Osteoblast (primary cell): ENCODE data around the gene CD300A. TPM values are rescaled to one million over a fixed set of nuclear protein-coding genes. Genes with fewer than 3 reads are reported as not detected.

Experiments
- DNase-seq: peaks from one replicate; pipeline ENCODE4 v3.0.0; 2011; ENCODE audit warnings: low spot score, mixed read lengths; ENCODE audit not compliant: insufficient read length; ENCODE audit errors: missing footprints
- H2AFZ ChIP-seq: 2 replicates; pipeline ENCODE4 v1.6.0; 2011; ENCODE audit warnings: mild to moderate bottlenecking, low read length
- H3K27ac ChIP-seq: 2 replicates; pipeline ENCODE4 v1.5.1; 2011; ENCODE audit warnings: mild to moderate bottlenecking, low read depth, low read length, moderate library complexity
- H3K27me3 ChIP-seq: 2 replicates; pipeline ENCODE4 v1.6.0; 2012; ENCODE audit warnings: mild to moderate bottlenecking, control low read depth, inconsistent platforms, low read length, moderate library complexity; ENCODE audit not compliant: insufficient read depth
- H3K36me3 ChIP-seq: 2 replicates; pipeline ENCODE4 v1.5.1; 2011; ENCODE audit warnings: mild to moderate bottlenecking, low read length, control low read depth, moderate library complexity; ENCODE audit not compliant: insufficient read depth
- H3K4me1 ChIP-seq: 2 replicates; pipeline ENCODE4 v1.5.1; 2011; ENCODE audit warnings: mild to moderate bottlenecking, low read length, control low read depth, moderate library complexity; ENCODE audit not compliant: insufficient read depth
- H3K4me2 ChIP-seq: 2 replicates; pipeline ENCODE4 v1.6.0; 2011; ENCODE audit warnings: mild to moderate bottlenecking, low read length; ENCODE audit not compliant: insufficient read depth
- H3K4me3 ChIP-seq: fragments of 200-600 bp; sonication (generic); 3 replicates; pipeline ENCODE4 v1.5.1; 2012; ENCODE audit warnings: mild to moderate bottlenecking, low read length, inconsistent platforms; ENCODE audit not compliant: insufficient read depth
- H3K79me2 ChIP-seq: 2 replicates; pipeline ENCODE4 v1.6.0; 2012; ENCODE audit warnings: mild to moderate bottlenecking, low read length, control low read depth, inconsistent platforms; ENCODE audit not compliant: insufficient read depth
- H3K9me3 ChIP-seq: 2 replicates; pipeline ENCODE4 v1.5.1; 2011; ENCODE audit warnings: low read depth, low read length, control low read depth
- H4K20me1 ChIP-seq: 2 replicates; pipeline ENCODE4 v1.6.0; 2012; ENCODE audit warnings: mild to moderate bottlenecking, low read length, control low read depth; ENCODE audit not compliant: insufficient read depth
- total RNA-seq: library from RNA; depleted of rRNA; stranded (reverse); fragments of >200 nt; gene quantifications from 2 replicates; pipeline ENCODE4 v1.2.3, GENCODE V29; 2012
- TF ChIP-seq, protein P1 (sequence below): IDR thresholded peaks from 2 replicates; pipeline ENCODE4 v1.5.1; 2011; ENCODE audit warnings: mild to moderate bottlenecking, low read depth, low read length, moderate library complexity; ENCODE audit errors: extremely low read depth

Gene CD300A
- total RNA-seq, 1 donor = not detected

DNA sequence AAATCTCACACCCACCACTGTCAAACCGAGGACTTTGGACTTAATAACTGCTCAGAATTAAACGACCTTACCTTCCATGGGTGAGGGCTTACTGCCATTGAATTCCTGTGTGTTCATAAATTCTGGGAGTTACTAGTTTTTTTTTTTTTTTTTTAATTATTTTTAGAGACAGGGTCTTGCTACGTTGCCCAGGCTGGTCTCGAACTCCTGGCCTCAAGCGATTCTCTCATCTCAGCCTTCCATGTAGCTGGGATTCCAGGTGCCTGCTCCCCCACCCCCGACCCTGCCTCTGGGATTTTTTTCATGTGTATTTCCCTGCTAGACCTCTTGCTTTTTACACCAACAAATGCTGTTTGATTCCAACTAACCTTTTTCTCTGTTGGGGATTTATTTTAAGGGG, 14.9 kb upstream of the CD300A start:
- H2AFZ ChIP-seq = no peak overlapping the region
- no peaks in the 10 kb centered on the region for H4K20me1 ChIP-seq
- H3K4me1 ChIP-seq = peaks cover 4% of the 10 kb centered on the region
- H3K27ac ChIP-seq = no peak overlapping the region
- H3K79me2 ChIP-seq = no peaks in the 10 kb centered on the region
- H3K4me2 ChIP-seq = no peak overlapping the region
- no peaks in the 10 kb centered on the region for H3K36me3 ChIP-seq
- peaks cover 10% of the 10 kb centered on the region for H3K27me3 ChIP-seq
- TF ChIP-seq, protein P1, sequence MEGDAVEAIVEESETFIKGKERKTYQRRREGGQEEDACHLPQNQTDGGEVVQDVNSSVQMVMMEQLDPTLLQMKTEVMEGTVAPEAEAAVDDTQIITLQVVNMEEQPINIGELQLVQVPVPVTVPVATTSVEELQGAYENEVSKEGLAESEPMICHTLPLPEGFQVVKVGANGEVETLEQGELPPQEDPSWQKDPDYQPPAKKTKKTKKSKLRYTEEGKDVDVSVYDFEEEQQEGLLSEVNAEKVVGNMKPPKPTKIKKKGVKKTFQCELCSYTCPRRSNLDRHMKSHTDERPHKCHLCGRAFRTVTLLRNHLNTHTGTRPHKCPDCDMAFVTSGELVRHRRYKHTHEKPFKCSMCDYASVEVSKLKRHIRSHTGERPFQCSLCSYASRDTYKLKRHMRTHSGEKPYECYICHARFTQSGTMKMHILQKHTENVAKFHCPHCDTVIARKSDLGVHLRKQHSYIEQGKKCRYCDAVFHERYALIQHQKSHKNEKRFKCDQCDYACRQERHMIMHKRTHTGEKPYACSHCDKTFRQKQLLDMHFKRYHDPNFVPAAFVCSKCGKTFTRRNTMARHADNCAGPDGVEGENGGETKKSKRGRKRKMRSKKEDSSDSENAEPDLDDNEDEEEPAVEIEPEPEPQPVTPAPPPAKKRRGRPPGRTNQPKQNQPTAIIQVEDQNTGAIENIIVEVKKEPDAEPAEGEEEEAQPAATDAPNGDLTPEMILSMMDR = no peak
- no peak overlapping the region for H3K4me3 ChIP-seq
- no peaks in the 10 kb centered on the region for H3K9me3 ChIP-seq
- no peak for DNase-seq

DNA sequence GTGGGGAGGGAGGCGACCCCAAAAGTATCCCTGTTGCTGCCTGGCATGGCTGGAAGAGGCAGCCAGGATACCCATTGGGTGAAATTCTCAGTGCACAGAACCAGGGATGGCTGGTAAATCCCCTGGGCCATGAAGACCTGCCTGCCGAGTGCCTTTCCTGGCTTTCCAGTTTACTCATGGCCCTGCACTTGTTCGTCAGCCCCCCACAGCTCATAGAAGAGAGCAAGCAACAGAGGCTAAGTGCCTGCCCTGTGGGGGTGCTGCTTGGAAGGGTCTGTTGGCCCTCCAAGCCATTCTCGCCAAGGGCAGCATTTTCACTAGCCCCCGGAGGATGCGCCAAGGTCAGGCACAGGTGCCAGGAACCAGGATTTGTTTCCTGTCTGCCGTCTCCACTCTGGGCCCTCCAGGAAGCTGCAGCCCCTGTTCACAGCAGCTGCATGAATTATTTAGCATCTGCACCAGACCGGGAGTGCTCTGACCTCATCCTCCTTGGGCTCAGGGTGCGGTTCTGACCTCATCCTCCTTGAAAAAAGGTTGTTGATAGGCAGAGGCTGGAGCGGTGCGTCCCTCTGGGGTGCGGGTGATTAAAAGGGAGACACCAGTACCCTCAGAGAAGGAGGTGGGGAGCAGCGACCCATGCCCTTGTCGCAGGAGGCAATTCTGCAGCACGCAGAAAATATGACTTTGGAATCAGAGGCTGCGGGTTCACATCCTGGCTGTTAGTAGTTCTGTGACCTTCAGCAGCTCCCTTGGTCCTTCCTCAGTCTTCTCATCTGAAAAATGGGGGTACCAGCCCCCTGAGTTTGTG, 14.2 kb upstream of the CD300A start:
- Histone ChIP-seq H2AFZ (no peak overlapping the region), H3K4me1 (peaks cover 4% of the 10 kb centered on the region), H3K27me3 (peaks cover 10% of the 10 kb centered on the region), H3K79me2 (no peaks in the 10 kb centered on the region), H3K9me3 (no peaks in the 10 kb centered on the region), H3K36me3 (no peaks in the 10 kb centered on the region), H3K4me2 (no peak overlapping the region), H4K20me1 (no peaks in the 10 kb centered on the region), H3K4me3 (no peak overlapping the region), H3K27ac (no peak overlapping the region)
- TF ChIP-seq, protein P1 = no peak
- DNase-seq = peak; percentile 66

DNA sequence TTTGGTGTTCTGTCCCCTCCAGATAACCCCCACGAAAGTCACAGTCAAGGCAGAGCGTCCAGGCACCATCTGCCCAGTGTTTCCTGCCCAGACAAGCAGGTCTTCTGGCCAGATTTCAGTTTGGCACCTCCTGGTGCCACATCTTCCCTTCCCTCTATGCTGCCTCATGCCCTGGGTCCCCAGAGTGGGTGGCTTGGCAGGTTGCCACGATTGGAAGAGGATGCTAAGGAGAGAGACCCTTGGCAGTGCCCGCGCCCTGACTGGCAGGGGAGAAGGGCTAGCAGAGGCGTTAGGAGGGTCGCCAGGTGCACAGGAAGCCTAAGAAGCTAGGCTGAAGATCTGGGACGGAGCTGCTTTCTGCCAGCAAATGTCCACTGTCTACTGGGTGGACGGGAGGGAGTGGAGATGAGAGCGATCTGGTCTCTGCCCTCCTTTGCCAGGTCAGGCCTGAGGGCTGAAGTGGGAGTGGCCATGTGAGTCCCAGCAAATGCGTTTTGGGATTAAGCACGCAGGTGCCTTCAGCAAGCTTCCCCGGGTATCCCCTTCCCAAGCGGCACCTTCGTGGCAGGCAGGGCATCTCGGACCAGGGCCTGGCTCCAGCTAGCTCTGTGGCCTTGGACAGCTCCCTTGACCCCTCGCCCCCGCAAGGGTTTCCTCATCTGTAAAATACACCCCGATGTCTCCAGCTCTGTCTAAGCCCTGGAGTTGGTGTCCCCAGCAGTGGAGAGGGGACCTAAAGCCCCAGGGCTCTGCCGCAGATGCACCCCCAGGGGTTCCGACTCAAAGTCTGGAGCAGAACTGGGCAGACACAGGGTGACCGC, 13.4 kb upstream of the CD300A start:
- H3K4me1 ChIP-seq = peaks cover 4% of the 10 kb centered on the region
- H3K9me3 ChIP-seq = no peaks in the 10 kb centered on the region
- H2AFZ ChIP-seq = no peak overlapping the region
- H3K4me3 ChIP-seq = no peak overlapping the region
- peaks cover 10% of the 10 kb centered on the region for H3K27me3 ChIP-seq
- H3K36me3 ChIP-seq = no peaks in the 10 kb centered on the region
- no peak overlapping the region for H3K4me2 ChIP-seq
- peak; percentile 80 for DNase-seq
- no peaks in the 10 kb centered on the region for H3K79me2 ChIP-seq
- no peak overlapping the region for H3K27ac ChIP-seq
- H4K20me1 ChIP-seq = no peaks in the 10 kb centered on the region
- TF ChIP-seq, protein P1 = no peak

DNA sequence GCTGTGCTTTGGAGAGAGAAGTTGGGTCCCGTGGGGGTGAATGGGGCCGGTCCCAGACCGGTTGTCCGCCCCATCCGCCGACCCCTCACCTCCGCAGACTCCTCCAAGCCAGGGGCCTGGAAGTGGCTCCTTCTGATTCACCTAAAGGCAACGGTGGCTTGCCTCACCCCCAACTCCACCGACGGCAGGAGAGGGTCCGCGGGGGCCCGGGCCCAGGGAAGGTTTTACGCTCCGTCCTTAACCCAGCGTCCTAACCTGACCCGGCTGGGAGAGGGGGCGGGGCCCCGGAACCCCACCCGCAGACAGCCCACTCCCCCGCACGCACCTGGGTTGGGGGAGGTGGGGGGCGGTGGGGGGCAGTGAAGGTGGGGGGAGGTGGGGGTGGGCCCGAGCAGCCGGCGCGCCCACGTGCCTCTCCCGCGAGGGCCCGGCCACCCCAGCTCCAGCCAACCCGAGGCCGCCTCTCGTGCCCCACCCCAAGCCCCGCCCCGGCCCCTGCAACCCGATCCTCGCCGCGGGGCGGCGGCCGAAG, 12.7 kb upstream of the CD300A start:
- Histone ChIP-seq H3K4me3 (no peak overlapping the region), H3K27me3 (peaks cover 10% of the 10 kb centered on the region), H3K4me2 (no peak overlapping the region), H3K9me3 (no peaks in the 10 kb centered on the region), H3K4me1 (peaks cover 4% of the 10 kb centered on the region), H4K20me1 (no peaks in the 10 kb centered on the region), H3K79me2 (no peaks in the 10 kb centered on the region), H3K27ac (no peak overlapping the region), H3K36me3 (no peaks in the 10 kb centered on the region), H2AFZ (no peak overlapping the region)
- DNase-seq = no peak
- TF ChIP-seq, protein P1 = no peak
